CD4-positive, alpha-beta T cell treated with Interleukin-6 for 4 hours (primary cell): ENCODE data around the gene INF2.
A peak's percentile ranks its signal among the peaks of the same experiment; 100 is the strongest.
"Not testable (repeated sequence)": the region's sequence is repeated elsewhere in the genome, so short reads cannot be mapped to it uniquely, and the experiment has no call there.

ENCODE experiments used
- DNase-seq: peaks from one replicate; pipeline ENCODE4 v3.0.0-alpha.2; 2020; ENCODE audit warnings: mixed read lengths

The INF2 gene

DNA sequence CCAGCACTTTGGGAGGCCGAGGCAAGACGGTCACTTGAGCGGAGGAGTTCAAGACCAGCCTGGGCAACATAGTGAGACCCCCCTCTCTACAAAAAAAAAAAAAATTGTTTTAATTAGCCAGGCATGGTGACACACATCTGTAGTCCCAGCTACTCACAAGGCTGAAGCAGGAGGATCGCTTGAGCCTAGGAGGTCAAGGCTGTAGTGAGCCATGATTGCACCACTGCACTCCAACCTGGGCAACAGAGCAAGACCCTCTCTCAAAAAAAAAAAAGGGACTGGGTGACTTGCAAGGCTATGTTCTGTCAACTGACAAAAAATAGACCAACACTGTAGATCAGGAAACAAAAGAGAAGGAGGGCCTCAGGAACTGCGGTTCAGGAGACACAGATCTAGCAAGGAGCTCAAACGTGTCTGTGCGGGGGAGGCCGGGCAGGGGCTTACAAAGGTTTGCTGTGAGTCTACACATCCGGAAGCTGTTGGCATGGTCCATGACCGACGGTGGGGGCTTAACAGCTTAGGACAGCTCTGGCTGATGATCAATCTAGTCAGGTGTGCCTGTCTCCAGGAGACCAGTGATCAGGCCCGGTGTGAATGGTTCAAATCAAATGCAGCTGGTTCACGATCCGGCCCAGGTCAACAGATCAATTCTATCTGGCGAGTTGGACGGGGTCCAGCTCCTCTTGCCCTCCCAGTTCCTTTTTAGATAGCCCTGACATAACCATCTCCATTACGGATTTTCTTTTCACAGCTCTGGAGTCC is 31.7 kb upstream of the INF2 start:
- peak; percentile 41 for DNase-seq

GRCh38 chr14:104658325-104658712 is 31.1 kb upstream of the INF2 start:
- DNase-seq = no peak

DNA sequence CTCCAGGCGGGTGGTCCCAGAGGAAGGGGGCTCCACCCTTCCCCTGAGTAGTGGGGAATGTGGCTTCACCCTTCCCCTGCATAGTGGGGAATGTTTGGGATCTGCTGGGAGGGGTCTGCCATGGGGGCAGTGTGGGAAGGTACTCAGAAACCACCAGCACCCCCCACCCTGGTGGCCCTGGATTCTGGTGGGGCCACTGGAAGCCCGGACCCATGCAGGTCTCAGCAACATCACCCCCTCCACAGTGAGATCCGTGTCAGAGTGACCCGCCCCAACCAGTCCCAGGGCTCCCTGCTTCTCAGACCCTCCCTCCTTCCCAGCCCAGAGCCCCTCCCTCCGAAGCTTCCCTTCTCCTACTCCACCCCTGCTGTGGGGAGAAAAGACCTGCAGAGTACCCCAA is 30.3 kb upstream of the INF2 start:
- DNase-seq = no peak

GRCh38 chr14:104659764-104660523 is 29.5 kb upstream of the INF2 start:
- DNase-seq = no peak

- peak; percentile 9 for DNase-seq
Measured at GRCh38 chr14:104660597-104660996, 28.8 kb upstream of the INF2 start.

DNA sequence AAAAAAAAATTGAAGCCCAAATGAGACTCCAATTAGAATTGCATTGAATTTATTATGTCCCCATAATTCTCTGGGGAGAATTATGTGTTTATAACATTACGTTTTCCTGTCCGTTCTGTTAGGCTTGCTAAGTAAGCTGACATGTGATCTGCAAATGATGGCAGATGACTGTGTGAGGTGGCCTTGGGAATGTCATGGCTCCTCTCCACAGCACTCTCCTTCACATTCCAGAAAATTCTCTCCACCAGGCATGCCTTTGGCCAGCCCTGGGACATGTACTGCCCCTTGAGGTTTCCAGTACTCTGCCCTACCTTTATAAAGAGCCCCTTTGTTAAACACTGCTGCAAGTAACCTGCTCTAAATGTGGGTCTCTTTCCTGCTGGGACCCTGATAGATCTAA is 28.3 kb upstream of the INF2 start:
- no peak for DNase-seq

GRCh38 chr14:104661528-104662157 is 27.8 kb upstream of the INF2 start:
- DNase-seq = not testable (repeated sequence)

DNA sequence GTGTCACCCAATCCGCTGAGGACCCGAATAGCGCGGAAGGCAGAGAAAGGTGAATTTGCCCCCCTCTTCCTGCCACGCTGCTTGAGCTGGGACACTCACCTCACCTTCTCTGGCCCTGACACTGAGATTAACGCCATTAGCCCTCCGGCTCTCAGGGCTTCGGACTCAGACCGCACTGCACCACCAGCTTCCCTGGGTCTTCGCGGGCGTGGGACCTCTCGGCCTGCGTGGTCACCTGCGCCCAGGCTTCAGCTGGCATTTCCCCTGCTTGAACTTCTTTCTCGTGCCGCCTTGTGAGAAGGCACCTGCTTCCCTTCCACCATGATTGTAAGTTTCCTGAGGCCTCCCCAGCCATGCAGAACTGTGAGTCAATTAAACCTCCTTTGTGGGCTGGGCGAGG is 26.9 kb upstream of the INF2 start:
- not testable (repeated sequence) for DNase-seq

- no peak for DNase-seq
Measured at GRCh38 chr14:104664107-104664506, 25.3 kb upstream of the INF2 start.

- no peak for DNase-seq
Measured at GRCh38 chr14:104664588-104664987, 24.8 kb upstream of the INF2 start.

GRCh38 chr14:104665114-104665656 is 24.2 kb upstream of the INF2 start:
- DNase-seq = no peak

DNA sequence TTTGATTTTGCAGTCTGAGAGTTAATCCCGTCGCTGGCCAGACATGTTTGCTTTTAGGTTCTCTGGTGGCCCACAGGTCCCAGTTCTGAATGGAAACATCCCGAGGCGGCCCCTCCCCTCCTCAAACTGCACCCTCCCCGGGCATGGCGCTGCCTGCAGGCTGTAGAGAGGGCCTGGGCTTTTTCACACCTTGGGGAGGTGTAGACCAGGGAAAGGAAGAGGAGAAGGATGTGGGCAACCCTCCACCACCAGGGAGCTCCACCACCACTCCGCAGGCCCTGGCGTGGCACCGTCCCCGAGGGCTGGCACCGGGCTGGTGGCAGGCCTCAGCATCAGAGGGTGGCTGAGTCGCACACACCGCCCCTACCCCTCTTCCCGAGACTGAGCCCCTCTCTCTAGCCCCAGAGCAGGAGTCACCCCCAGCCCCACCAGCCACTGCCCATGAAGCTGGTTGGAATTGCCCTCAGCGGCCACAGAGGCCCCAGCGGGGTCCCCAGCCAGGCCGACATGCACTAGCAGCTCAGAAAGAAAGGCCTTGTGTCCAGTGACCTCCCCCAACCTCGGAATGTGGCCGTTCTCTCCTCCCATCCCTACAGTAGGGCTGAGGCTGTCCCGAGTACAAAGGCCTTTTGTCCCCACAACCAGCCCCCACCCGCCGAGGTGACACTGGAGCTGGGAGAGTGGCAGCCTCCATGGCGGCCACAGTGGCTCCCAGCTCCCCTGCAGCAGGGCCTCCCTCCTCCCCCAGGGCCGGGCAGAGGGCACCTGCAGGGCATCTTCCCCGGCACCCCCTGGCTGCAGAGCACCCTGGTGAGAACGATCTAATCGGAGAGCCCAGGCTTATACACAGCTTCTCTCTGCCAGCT is 23.5 kb upstream of the INF2 start:
- DNase-seq = peak; percentile 73

GRCh38 chr14:104666523-104666895 is 22.9 kb upstream of the INF2 start:
- DNase-seq = not testable (repeated sequence)

DNA sequence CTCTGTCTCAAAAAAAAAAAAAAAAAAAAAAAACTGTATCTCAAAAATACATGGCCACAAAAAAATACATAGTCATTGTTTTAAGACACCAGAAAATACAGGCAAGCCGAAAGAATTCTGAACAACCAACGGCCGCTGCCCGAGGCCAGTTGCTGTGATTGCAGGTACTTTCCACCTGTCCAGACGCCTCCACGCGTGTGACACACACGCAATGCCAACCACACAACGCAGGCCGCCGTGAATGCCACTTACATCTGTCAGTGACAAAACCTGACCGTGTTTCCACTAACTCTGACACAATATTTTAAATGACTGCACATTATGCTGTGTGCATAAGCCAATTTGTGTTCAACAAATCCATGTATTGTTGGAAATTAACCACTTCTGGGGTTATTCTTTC is 22.4 kb upstream of the INF2 start:
- DNase-seq = no peak

DNA sequence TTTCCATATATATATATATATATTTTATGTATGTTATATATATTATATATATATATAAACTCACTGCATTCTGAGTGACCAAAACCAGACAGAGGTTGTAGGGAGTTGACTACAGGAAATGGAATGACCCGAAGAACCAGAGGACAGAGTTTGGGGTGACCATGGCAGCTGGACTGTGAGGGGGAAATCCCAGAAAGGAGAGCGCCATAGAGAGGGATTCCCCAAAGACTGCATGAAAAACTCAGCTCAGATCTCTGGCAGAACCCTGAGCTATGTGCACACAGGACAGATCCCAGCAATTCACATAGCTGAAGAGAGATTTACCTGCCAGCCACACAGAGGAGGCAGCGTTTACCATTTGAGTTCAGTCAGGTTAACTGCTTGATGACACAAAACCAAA is 19.7 kb upstream of the INF2 start:
- DNase-seq = no peak

- not testable (repeated sequence) for DNase-seq
Measured at GRCh38 chr14:104671330-104671977, 18.0 kb upstream of the INF2 start.

DNA sequence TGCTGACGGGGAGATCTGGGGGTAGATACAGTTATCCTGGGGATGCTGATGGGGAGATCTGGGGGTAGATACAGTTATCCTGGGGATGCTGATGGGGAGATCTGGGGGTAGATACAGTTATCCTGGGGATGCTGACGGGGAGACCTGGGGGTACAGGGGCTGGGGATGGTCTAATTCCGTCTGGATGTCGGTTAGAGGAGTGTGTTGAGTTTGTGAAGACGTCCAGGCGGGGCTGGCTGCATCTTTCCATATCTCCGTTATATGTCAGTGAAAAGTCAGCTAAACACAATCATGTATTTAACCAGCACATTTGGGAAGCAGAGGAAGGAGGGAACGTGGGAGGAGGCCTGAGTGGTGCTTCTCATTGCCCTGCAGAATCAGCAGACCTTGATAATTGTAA is 17.3 kb upstream of the INF2 start:
- not testable (repeated sequence) for DNase-seq

DNA sequence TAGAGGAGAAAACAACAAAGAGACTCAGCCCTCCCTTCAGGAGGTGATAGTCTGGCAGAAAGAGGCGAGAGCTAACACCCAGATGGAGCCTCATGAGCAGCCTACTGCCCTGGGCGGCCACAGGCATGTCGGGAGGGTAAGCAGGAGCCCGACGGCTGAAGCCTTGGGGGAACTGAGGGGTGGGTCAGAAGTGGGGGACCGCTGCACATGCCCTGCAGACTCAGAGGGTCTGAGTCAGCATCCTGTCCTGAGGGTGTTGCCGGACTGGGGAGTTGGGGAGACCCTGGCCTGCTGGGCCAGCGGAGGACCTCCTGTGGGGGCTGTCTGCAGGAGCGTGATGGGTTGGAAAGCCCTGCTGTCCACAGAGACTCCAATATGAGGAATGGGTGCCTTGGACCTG is 15.9 kb upstream of the INF2 start:
- DNase-seq = no peak

GRCh38 chr14:104675447-104675846 is 14.0 kb upstream of the INF2 start:
- no peak for DNase-seq

DNA sequence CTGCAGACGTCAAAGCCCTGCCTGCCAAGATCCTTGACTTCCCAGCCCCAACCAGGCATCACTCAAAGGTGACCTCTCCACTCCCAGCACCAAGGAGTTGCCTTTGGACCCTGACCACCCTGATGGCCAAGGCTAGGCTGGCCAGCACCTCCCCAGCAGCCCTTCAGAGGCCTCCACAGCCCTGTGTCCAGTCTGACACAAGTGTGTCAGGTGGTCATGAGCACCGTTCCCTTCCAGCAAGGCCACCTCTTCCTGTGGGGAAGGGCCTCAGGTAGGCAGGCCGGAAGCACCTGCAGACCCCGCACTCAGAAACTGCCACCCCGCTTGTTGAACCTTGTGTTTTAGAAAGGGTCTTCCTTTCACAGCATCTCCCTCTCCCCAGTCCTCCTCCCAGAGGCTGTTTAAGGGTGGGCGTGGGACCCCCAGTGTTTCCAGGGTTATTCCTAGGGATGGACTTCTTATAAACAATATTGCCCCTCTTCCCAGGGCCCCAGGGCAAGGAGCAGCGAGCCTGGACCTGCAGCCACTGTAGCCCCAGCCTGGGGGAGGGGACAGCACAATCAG is 13.2 kb upstream of the INF2 start:
- no peak for DNase-seq

DNA sequence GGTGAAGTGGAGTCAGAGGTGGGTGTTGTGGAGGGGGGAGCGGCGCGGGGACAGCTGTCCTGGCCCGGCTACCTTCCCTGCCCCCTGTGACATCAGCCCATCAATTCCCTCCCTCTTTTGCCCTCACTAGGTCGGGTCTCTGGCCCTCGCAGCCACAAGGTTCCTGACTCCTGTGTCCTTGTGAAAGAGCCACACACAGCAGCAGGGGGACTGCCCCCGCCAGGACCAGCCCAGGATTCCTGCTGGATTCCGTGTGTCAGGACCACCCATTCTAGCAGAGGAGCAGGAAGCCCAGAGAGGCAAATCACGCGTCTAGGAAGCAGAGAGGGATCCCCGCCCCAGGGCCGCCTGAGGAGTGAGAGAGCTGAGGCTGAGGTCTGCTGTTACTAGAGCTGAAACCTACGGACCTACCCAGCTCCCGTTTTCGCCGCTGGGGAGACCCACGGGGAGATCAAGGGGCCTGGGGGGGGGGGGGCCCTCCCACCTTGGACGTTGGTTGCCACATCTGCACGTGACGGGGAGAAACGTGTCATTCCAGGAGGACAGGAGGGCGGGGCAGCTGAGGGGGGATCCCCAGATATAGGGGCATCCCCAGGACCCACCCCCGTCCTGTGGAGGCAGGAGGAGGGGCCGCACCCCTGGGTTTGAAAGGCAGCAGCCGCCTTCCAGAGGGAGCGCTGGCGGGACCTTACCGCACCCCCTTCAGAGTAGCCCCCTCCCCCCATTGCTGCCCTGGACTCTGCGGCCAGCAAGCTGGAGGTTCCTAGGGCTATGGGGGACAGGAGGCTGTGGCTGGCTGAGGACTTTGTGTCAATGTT is 12.5 kb upstream of the INF2 start:
- DNase-seq = no peak
